ENCODE results near the gene SYNGR3. TPM values are rescaled to one million over a fixed set of nuclear protein-coding genes. Genes with fewer than 3 reads are reported as not detected.

Gene SYNGR3
- total RNA-seq, 2 donors from 2014 or later: 1.5 to 1.9 TPM

GRCh38 chr16:1968146-1968953, 21.4 kb upstream of the SYNGR3 start:
- no peak for DNase-seq
- H3K4me1 ChIP-seq: peaks cover 11% of the 10 kb centered on the region
- H3K9me3 ChIP-seq: no peaks in the 10 kb centered on the region

GRCh38 chr16:1971796-1972489, 17.8 kb upstream of the SYNGR3 start, which contains the start of gene TBL3:
Gene TBL3, plus strand, starts transcription at chr16:1972053. Its CDS starts 112 bp downstream, at chr16:1972165.
- Histone ChIP-seq H3K9ac (ENCODE audit: low read depth in 2 of 2, low read length in 2 of 2) (peak within 1 kb of the TSS; percentile 90 to 91), H3K4me1 (peaks cover 11% of the 10 kb centered on the region), H3K27ac (peak within 1 kb of the TSS; percentile 82), H3K4me3 (peak within 1 kb of the TSS; percentile 99), H3K9me3 (no peaks in the 10 kb centered on the region), H3K36me3 (peaks cover 5% of the 10 kb centered on the region), H3K27me3 (no peaks in the 10 kb centered on the region)
- DNase-seq: peak; percentile 93
- intact Hi-C loops (cut with DNase I): no loop called here
- TF ChIP-seq, protein P1, sequence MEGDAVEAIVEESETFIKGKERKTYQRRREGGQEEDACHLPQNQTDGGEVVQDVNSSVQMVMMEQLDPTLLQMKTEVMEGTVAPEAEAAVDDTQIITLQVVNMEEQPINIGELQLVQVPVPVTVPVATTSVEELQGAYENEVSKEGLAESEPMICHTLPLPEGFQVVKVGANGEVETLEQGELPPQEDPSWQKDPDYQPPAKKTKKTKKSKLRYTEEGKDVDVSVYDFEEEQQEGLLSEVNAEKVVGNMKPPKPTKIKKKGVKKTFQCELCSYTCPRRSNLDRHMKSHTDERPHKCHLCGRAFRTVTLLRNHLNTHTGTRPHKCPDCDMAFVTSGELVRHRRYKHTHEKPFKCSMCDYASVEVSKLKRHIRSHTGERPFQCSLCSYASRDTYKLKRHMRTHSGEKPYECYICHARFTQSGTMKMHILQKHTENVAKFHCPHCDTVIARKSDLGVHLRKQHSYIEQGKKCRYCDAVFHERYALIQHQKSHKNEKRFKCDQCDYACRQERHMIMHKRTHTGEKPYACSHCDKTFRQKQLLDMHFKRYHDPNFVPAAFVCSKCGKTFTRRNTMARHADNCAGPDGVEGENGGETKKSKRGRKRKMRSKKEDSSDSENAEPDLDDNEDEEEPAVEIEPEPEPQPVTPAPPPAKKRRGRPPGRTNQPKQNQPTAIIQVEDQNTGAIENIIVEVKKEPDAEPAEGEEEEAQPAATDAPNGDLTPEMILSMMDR (IDR thresholded peaks at IDR 0.05): no peak

More at GRCh38 chr16:1968146-1968953, 21.4 kb upstream of the SYNGR3 start:
- intact Hi-C loops (cut with DNase I): no loop called here
- Histone ChIP-seq H3K27me3 (no peaks in the 10 kb centered on the region), H3K9ac (ENCODE audit: low read depth in 2 of 2, low read length in 2 of 2) (no peak overlapping the region), H3K27ac (no peak overlapping the region), H3K36me3 (no peaks in the 10 kb centered on the region), H3K4me3 (no peak overlapping the region)
- TF ChIP-seq, protein P1 (IDR thresholded peaks at IDR 0.05): no peak

- Histone ChIP-seq H3K27me3 (no peaks in the 10 kb centered on the region), H3K9me3 (no peaks in the 10 kb centered on the region), H3K36me3 (peaks cover 6% of the 10 kb centered on the region), H3K27ac (peak overlapping the region; percentile 24), H3K4me1 (peaks cover 11% of the 10 kb centered on the region), H3K4me3 (peak overlapping the region; percentile 99), H3K9ac (ENCODE audit: low read depth in 2 of 2, low read length in 2 of 2) (peak overlapping the region; percentile 90 to 91)
- intact Hi-C loops (cut with DNase I): no loop called here
- DNase-seq: no peak
- TF ChIP-seq, protein P1 (IDR thresholded peaks at IDR 0.05): no peak
These were observed 17.3 kb upstream of the SYNGR3 start for GRCh38 chr16:1972490-1972877.

- Histone ChIP-seq H3K9ac (ENCODE audit: low read depth in 2 of 2, low read length in 2 of 2) (no peak overlapping the region), H3K4me1 (peaks cover 11% of the 10 kb centered on the region), H3K27me3 (no peaks in the 10 kb centered on the region), H3K9me3 (no peaks in the 10 kb centered on the region), H3K4me3 (no peak overlapping the region), H3K36me3 (peaks cover 14% of the 10 kb centered on the region), H3K27ac (no peak overlapping the region)
- no peak for DNase-seq
- intact Hi-C loops (cut with DNase I): no loop called here
- TF ChIP-seq, protein P1 (IDR thresholded peaks at IDR 0.05): no peak
These were observed 16.2 kb upstream of the SYNGR3 start for GRCh38 chr16:1973461-1974156.

Measured in colonic mucosa (tissue), 4 donors.